ENCODE measurements around the gene CXCL5.
"Not testable (repeated sequence)": the region's sequence is repeated elsewhere in the genome, so short reads cannot be mapped to it uniquely, and the experiment has no call there.

The CXCL5 gene

DNA sequence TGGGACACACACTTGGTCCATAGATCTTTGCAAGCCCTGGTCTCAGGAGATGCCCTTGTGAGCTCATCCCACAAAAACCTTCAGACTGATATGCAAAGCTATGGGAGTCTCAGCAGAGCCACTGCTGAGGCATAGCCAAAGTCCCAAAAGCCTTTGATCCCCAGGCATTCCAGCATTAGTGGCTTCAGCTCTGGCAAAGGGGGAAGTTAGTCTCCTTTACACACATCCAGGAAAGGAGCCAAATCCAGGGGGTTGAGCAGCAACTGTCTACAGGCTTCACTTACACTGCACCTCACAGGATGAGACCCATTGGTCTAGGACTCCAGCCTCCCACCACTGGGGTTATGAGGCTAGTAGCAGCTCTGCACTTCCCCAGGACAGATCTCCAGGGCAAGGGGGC lies 30.6 kb downstream of the CXCL5 start:
- Histone ChIP-seq H3K27ac (ENCODE audit: low read length) (no peak overlapping the region), H3K4me1 (ENCODE audit: insufficient read depth, low read length) (no peaks in the 10 kb centered on the region), H3K27me3 (ENCODE audit: insufficient read depth, low read length) (no peaks in the 10 kb centered on the region), H3K9me3 (ENCODE audit: insufficient read depth, low read depth, low read length) (peaks cover 16% of the 10 kb centered on the region), H3K9ac (ENCODE audit: low read depth, low read length) (no peak overlapping the region), H3K4me3 (ENCODE audit: low read length) (no peak overlapping the region), H3K36me3 (ENCODE audit: insufficient read depth, low read depth, low read length) (no peaks in the 10 kb centered on the region)

DNA sequence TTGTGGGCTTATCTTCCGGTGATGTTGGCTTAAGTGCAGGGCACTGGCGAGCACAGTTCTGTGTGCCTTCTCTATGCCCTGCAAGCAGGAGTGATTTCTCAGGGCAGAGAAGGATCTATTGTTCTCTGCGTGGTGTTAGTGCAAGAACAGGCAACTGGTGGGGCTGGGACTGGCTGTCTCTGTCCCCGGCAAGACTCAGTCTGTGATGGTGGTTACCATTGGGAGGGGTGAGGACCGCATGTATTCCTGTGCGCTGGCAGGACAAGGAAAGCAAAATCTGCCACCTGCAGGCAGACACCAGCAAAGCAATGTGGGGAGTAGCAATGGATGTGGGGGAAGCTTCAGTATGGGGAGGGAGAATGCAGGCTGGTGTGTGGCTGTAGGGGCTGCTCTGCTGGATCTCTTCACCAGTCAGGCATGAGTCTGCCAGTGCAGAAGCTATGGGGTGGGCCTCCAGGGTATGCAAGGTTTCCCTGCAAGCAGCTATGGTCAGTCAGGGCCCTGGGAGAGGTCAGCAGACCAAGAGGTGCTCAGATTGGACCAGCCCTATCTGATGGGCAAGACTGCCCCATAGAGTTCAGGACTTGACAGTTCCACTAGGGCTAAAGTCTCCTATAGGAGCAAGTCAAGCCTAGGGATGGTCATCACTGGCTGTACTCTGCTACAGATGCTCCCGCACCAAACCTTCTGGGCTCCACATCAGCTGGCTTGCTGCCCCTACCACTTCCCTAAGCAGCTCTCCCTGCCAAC lies 33.4 kb downstream of the CXCL5 start:
- Histone ChIP-seq H3K36me3 (ENCODE audit: insufficient read depth, low read depth, low read length) (no peaks in the 10 kb centered on the region), H3K27me3 (ENCODE audit: insufficient read depth, low read length) (no peaks in the 10 kb centered on the region), H3K9ac (ENCODE audit: low read depth, low read length) (no peak overlapping the region), H3K9me3 (ENCODE audit: insufficient read depth, low read depth, low read length) (peaks cover 17% of the 10 kb centered on the region), H3K27ac (ENCODE audit: low read length) (no peak overlapping the region), H3K4me1 (ENCODE audit: insufficient read depth, low read length) (no peaks in the 10 kb centered on the region), H3K4me3 (ENCODE audit: low read length) (no peak overlapping the region)

DNA sequence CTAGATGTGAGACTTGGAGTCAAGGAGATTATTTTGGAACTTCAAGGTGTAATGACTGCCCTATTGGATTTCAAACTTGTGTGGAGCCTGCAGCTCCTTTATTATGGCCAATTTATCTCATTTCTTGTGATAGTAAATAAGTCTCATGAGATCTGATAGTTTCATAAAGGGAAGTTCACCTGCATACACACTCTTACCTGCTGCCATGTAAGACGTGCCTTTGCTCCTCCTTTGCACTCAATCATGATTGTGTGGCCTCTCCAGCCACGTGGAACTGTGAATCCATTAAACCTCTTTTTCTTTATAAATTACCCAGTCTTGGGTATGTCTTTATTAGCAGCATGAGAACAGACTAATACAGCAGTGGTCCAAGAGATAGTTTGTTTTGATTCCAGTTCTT lies 35.8 kb downstream of the CXCL5 start:
- Histone ChIP-seq H3K4me1 (ENCODE audit: insufficient read depth, low read length) (no peaks in the 10 kb centered on the region), H3K9ac (ENCODE audit: low read depth, low read length) (no peak overlapping the region), H3K9me3 (ENCODE audit: insufficient read depth, low read depth, low read length) (peaks cover 22% of the 10 kb centered on the region), H3K4me3 (ENCODE audit: low read length) (no peak overlapping the region), H3K27ac (ENCODE audit: low read length) (no peak overlapping the region), H3K27me3 (ENCODE audit: insufficient read depth, low read length) (no peaks in the 10 kb centered on the region), H3K36me3 (ENCODE audit: insufficient read depth, low read depth, low read length) (no peaks in the 10 kb centered on the region)

DNA sequence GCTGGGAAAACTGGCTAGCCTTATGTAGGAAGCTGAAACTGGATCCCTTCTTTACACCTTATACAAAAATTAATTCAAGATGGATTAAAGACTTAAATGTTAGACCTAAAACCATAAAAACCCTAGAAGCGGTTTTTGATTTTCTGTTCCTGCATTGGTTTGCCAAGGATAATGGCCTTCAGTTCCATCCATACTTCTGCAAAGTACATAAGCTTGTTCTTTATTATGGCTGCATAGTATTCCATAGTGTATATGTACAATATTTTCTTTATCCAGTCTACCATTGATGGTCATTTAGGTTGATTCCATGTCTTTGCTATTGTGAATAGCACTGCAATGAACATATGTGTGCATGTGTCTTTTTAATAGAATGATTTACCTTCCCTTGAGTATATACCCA lies 39.4 kb downstream of the CXCL5 start:
- H3K27ac ChIP-seq (ENCODE audit: low read length); H3K4me1 ChIP-seq (ENCODE audit: insufficient read depth, low read length); H3K27me3 ChIP-seq (ENCODE audit: insufficient read depth, low read length); H3K4me3 ChIP-seq (ENCODE audit: low read length); H3K9ac ChIP-seq (ENCODE audit: low read depth, low read length); H3K36me3 ChIP-seq (ENCODE audit: insufficient read depth, low read depth, low read length): not testable (repeated sequence)
- H3K9me3 ChIP-seq (ENCODE audit: insufficient read depth, low read depth, low read length): peaks cover 22% of the 10 kb centered on the region

DNA sequence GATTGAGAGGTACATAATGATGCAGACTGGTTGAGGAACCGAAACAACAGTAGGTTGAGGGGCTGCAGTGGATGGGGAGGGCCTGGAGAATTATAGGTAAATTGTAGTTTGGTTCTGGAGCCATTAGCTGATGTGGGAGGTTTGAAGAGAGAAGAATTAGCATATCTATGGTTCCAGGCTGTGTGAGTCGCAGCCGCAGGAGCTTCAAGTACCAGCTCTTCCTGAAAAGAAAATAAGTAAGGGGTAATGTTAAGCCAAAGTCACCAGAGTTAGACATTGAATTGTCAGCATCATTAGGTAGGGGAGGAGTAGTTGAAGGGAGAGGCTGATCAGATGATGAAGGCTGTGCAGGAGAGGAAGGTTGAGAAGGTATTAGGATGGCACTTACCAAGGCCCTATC lies 46.1 kb downstream of the CXCL5 start:
- H3K36me3 ChIP-seq (ENCODE audit: insufficient read depth, low read depth, low read length): no peaks in the 10 kb centered on the region
- H3K9ac ChIP-seq (ENCODE audit: low read depth, low read length): no peak overlapping the region
- H3K9me3 ChIP-seq (ENCODE audit: insufficient read depth, low read depth, low read length): no peaks in the 10 kb centered on the region
- no peak overlapping the region for H3K4me3 ChIP-seq (ENCODE audit: low read length)
- peaks cover 7% of the 10 kb centered on the region; the same call in 1 of the 2 replicates for H3K4me1 ChIP-seq (ENCODE audit: insufficient read depth, low read length)
- H3K27ac ChIP-seq (ENCODE audit: low read length): no peak overlapping the region
- peaks cover 27% of the 10 kb centered on the region for H3K27me3 ChIP-seq (ENCODE audit: insufficient read depth, low read length)

DNA sequence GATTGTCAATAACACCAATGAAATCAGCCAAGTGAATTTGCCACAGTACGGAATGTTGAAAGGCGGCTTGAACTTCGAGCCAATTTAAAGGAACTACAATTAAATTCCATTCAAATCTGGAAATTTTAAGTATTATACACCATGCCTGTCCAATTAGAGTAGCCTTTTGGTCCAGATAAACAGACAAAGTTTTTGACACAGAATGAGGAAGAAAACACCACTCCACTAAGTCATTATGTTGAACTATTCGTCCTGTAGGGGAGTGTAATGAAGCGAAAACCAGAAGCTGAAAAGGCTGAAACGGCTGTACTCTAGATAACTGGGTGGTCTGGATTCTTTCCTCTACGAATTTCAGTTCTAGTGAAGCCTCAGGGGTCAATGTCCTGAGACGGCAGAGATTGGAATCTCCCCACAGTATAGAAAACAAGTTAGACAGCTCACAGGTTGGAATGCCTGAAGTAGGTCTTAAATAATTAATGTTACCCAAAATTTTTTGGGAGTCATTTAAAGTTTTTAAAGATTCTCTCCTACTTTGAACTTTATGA lies 48.0 kb downstream of the CXCL5 start:
- H3K27me3 ChIP-seq (ENCODE audit: insufficient read depth, low read length): peaks cover 46% of the 10 kb centered on the region
- not testable (repeated sequence) for H3K36me3 ChIP-seq (ENCODE audit: insufficient read depth, low read depth, low read length); H3K4me1 ChIP-seq (ENCODE audit: insufficient read depth, low read length); H3K4me3 ChIP-seq (ENCODE audit: low read length); H3K9me3 ChIP-seq (ENCODE audit: insufficient read depth, low read depth, low read length); H3K27ac ChIP-seq (ENCODE audit: low read length); H3K9ac ChIP-seq (ENCODE audit: low read depth, low read length)

DNA sequence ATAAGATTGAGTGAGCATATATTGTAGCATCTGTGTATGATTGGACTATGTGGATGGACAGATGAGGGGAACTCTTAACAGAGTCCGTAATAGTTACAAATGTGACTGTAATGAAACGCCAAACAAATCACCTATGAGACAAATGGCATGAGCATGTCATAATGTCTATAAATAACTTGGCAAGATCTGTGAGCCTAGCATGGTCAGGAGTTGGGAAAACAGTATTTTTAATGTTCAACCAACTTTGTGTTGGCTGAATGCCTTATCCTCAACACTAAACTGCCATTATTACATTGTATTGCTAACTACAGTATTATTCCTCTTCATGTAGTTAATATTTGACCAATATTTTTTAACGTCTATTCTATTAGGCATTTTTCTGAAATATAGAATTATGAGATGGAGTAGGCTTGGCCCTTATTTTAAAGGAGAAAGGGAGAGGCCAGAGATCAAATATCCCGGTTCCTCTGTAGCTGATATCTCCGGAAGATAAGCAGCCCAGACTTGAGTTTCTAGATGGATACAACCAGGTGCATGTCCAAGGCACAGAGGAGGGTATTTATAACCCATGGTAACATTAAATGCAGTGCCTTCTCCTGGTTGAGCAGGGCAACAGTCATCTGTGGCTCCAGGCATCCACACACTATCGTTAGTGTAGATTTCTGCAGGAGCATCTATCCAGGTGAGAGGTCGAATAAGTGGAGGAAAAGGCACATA lies 49.3 kb downstream of the CXCL5 start:
- Histone ChIP-seq H3K27me3 (ENCODE audit: insufficient read depth, low read length) (peaks cover 59% of the 10 kb centered on the region), H3K4me1 (ENCODE audit: insufficient read depth, low read length) (peaks cover 7% of the 10 kb centered on the region; the same call in 1 of the 2 replicates), H3K9me3 (ENCODE audit: insufficient read depth, low read depth, low read length) (no peaks in the 10 kb centered on the region), H3K4me3 (ENCODE audit: low read length) (no peak overlapping the region), H3K36me3 (ENCODE audit: insufficient read depth, low read depth, low read length) (no peaks in the 10 kb centered on the region), H3K27ac (ENCODE audit: low read length) (no peak overlapping the region), H3K9ac (ENCODE audit: low read depth, low read length) (no peak overlapping the region)

DNA sequence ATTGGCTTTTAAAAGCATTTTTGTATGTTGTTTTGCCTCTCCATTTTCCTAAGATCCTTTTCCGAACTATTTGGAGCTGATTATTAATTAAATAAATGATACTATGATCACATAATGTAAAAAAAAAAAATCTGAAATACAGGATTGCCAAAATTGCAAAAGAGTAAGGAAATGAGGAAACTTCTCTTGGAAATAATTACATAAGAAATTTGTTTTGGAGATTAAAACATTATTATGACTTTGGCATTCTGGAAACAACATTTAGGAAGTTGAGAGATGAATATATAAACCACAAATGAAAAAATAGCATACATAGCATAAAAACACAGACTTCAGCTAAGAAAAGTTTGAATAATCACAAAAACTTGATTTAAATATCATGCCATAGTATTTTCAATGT lies 50.2 kb downstream of the CXCL5 start:
- Histone ChIP-seq H3K27me3 (ENCODE audit: insufficient read depth, low read length) (peaks cover 67% of the 10 kb centered on the region), H3K9ac (ENCODE audit: low read depth, low read length) (no peak overlapping the region), H3K27ac (ENCODE audit: low read length) (no peak overlapping the region), H3K9me3 (ENCODE audit: insufficient read depth, low read depth, low read length) (no peaks in the 10 kb centered on the region), H3K36me3 (ENCODE audit: insufficient read depth, low read depth, low read length) (no peaks in the 10 kb centered on the region), H3K4me1 (ENCODE audit: insufficient read depth, low read length) (peaks cover 13% of the 10 kb centered on the region; the same call in 1 of the 2 replicates), H3K4me3 (ENCODE audit: low read length) (no peak overlapping the region)

DNA sequence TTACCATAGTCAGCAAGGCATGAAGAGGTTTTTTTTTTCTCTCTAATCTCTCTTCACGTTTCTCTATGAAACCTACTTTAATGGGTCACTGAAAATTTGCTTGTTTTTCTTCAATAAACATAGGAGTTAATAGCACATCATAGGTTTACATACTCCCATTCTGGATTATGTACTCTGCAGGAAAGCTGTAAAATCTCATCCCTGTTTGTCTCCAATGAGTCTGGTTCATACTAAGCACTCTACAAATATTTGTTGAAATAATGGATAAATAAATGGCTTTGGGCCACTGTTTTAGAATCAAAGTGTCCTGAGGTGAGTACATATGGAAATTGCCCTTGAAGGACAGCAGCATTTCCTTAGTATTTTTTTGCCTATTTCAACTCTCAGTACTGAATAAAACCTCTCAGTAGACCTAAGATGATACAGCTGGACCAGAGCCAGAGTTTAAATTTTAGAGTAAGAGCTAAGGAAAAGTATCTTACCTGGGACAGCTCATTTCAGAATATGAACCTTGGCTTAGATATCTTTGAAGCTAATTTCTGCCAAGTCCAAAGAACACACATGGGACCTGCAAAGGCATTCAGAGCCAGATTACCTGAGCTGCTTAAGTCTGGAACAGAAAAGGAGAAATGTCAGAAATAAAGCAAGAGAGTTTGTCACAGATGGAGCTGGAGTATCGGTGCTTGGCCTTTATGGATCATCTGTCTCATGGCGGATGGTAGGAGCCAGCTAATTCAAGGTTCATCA lies 51.1 kb downstream of the CXCL5 start:
- H3K27ac ChIP-seq (ENCODE audit: low read length): no peak overlapping the region
- H3K9me3 ChIP-seq (ENCODE audit: insufficient read depth, low read depth, low read length): no peaks in the 10 kb centered on the region
- no peak overlapping the region for H3K4me3 ChIP-seq (ENCODE audit: low read length)
- peaks cover 76% of the 10 kb centered on the region for H3K27me3 ChIP-seq (ENCODE audit: insufficient read depth, low read length)
- peaks cover 15% of the 10 kb centered on the region; the same call in 1 of the 2 replicates for H3K4me1 ChIP-seq (ENCODE audit: insufficient read depth, low read length)
- no peaks in the 10 kb centered on the region for H3K36me3 ChIP-seq (ENCODE audit: insufficient read depth, low read depth, low read length)
- no peak overlapping the region for H3K9ac ChIP-seq (ENCODE audit: low read depth, low read length)

DNA sequence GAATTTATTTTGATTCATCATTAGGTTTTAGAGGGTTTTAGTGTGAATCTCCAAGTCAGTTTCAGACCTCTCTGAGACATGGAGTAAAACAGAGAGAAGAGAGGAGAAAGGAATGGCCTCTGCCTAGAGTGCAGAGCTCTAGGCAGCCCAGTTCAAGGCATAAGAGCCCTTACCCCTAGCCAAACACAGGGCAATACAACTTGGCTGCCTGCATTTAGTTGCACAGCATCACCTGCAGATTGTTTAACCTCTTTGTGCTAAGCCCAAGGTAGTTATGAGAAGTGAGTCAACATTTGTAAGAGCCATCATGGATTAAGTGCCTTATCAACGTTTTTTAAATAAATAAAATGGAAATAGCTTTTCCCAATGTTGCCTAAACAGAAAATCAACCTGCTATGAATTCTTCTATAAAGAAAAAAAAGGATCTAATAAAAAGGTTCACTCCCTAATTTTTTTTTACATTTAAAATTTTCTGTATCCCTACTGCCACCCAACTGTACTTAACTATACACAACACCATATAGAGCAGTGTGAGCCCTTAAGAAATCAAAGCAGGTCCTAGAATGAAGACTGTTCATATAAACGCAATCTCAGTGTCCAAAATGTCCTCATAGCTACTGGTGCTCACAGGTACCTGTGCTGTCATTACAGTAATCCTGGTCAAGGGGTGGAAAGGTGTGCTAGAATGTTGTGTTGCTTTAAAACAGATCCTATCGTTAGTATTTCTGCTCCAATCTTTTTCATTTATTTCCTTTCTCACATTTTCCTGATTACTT lies 52.6 kb downstream of the CXCL5 start:
- peaks cover 91% of the 10 kb centered on the region for H3K27me3 ChIP-seq (ENCODE audit: insufficient read depth, low read length)
- H3K9ac ChIP-seq (ENCODE audit: low read depth, low read length): no peak overlapping the region
- peaks cover 7% of the 10 kb centered on the region; the same call in 1 of the 2 replicates for H3K4me1 ChIP-seq (ENCODE audit: insufficient read depth, low read length)
- no peaks in the 10 kb centered on the region for H3K36me3 ChIP-seq (ENCODE audit: insufficient read depth, low read depth, low read length)
- H3K9me3 ChIP-seq (ENCODE audit: insufficient read depth, low read depth, low read length): no peaks in the 10 kb centered on the region
- no peak overlapping the region for H3K4me3 ChIP-seq (ENCODE audit: low read length)
- H3K27ac ChIP-seq (ENCODE audit: low read length): no peak overlapping the region

Data from iPS-20b (cell line).